ENCODE data around the gene PITX1.
"Not testable (repeated sequence)": the region's sequence is repeated elsewhere in the genome, so short reads cannot be mapped to it uniquely, and the experiment has no call there.

The PITX1 gene
- 0.04 to 0.12 reads per million in 2 experiments for total RNA-seq

- DNase-seq (ENCODE audit: low read depth): no peak
Measured at GRCh38 chr5:135033901-135034235, at the start of gene PITX1. Gene PITX1 (minus strand): TSS chr5:135034228. CDS start chr5:135033881, 347 bp downstream.

DNA sequence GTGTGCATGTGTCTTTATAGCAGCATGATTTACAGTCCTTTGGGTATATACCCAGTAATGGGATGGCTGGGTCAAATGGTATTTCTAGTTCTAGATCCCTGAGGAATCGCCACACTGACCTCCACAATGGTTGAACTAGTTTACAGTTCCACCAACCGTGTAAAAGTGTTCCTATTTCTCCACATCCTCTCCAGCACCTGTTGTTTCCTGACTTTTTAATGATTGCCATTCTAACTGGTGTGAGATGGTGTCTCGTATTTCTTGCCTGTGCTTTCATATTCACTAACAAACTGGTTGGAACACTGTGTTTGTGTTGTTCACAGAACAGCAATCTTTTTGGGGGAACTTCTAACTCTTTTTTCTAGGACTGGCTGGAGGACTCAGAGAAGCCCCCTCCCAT is 49.3 kb upstream of the PITX1 start:
- DNase-seq (ENCODE audit: low read depth): not testable (repeated sequence)

- no peak for DNase-seq (ENCODE audit: low read depth)
Measured at GRCh38 chr5:135081240-135081639, 47.2 kb upstream of the PITX1 start.

GRCh38 chr5:135079760-135080159 is 45.7 kb upstream of the PITX1 start:
- DNase-seq (ENCODE audit: low read depth): no peak

GRCh38 chr5:135079099-135079681 is 45.2 kb upstream of the PITX1 start:
- no peak for DNase-seq (ENCODE audit: low read depth)

GRCh38 chr5:135076801-135077200 is 42.8 kb upstream of the PITX1 start:
- DNase-seq (ENCODE audit: low read depth): no peak

DNA sequence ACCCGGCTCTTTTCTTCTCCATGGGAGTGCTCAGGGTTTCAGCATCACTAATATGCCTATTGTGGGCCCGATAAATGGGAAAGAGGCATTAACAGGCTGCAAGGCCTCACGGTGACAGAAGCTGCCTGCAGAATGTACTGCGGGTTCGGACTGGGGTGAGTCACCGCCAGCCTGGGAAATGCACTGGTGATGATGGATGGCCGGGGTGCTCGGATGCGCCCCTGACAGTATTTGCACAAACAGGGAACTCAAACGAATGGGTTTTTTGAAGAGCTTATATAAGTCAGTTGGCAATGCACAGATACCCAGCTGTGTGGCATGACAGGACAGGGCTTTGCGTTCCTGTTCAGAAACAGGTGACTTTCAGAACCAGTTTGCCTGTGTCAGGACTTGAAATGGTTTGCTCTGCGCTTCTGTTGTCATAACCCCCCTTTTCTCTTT is 42.0 kb upstream of the PITX1 start:
- no peak for DNase-seq (ENCODE audit: low read depth)

- DNase-seq (ENCODE audit: low read depth): no peak
Measured at GRCh38 chr5:135075621-135076020, 41.6 kb upstream of the PITX1 start.

DNA sequence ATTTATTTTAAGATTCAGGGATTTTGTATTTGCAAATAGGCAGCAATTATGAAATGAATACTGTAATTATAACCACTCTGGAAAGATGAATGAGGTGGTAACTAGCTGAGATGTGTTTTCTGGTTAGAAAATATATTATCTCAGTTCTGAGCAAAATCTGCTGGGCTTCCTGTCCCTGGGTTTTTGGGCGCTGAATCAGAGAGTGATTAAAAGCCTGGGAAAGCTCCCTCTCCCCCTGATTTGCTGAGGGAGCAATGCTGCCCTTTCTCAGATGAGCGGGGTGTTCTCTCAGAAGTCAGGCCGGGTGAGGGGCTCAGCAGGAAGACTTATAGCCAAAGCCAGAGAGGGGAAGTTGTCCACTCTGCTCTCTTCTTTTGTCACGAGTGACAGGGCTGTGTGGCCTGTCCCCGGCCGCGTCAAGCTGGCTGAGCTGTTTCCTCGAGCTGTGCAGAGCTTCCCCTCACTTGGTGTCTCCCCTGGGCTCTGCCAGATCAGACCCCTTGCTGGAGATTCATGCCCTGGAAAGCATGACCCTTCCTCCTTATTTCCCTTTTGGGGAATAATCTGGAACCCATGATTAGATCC is 39.8 kb upstream of the PITX1 start:
- no peak for DNase-seq (ENCODE audit: low read depth)

- DNase-seq (ENCODE audit: low read depth): no peak
Measured at GRCh38 chr5:135072387-135073281, 38.6 kb upstream of the PITX1 start.

DNA sequence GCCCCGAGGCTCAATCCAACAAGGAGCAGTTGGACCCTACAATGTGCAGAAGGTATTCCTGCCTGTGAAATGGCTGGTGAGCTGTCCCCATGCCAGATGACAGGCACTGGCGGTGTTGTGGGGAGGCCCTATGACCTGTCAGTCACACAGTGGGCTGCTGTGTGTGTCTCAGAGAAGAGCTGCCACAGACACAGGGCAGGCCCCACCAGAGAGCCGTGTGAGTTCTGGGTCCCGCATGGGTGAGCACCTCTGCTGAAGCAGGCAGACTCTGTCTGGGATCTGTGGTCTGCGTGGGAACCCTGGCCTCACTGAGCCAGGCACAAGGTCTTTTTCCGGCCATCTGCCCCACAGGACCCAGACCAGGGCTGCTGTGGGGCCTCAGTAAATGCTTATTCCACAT is 37.3 kb upstream of the PITX1 start:
- DNase-seq (ENCODE audit: low read depth): no peak

GRCh38 chr5:135069895-135070657 is 36.0 kb upstream of the PITX1 start:
- no peak for DNase-seq (ENCODE audit: low read depth)

DNA sequence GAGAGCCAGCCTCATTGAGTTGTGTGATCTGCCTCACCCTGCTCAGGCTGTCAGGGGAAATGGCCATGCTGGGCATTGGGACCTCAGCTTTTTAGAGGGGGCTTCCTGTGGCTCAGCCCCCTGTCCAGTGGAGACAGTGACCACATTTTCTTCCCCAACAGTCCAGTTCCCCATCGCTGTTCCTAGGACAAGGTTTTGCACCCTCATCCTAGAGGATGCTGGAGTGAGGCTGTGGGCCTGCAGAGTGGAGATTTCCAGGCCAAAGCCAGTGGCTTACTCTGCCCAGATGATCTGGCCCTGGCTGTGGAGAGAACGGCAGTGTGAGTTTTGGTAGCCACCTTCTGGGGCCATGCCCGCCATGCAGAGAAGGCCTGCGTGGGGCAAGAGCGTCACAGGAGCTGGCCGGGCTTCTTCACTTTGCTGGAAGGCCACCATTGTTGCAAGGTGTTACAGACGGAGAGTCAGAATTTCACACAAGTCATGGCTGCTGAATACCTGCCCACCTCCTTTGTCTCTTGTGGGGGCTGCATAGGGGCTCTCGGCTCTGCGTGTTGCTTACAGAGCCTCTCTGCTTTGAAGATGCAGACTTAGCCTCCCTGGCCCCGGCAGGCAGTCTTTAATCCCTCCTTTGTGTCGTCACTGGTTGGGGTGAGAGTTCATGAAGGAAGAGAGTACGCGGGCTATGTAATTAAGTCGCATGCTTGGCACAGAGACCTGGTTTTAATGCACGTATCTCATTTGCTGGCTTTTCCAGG is 35.2 kb upstream of the PITX1 start:
- DNase-seq (ENCODE audit: low read depth): no peak

DNA sequence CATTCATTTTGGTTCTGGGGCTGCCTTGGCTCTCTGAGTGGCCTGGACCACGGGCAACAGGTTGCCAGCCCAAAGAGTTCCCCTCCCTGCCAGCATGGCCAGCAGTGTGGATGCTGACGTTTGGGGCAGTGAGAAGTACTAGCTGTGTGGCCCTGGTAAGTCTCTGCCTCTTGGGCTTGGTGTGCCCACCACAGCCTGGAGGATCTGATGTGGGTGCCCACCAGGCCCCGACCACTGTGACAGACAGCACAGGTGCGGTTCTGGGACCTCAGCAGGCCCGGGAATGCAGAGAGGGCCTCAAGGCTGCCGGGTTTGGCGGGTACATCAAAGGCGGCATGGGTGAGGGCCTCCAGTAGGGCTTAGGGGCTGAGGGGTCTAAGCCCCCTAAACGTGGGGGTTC is 33.6 kb upstream of the PITX1 start:
- DNase-seq (ENCODE audit: low read depth): no peak

GRCh38 chr5:135066781-135067180 is 32.8 kb upstream of the PITX1 start:
- no peak for DNase-seq (ENCODE audit: low read depth)

- DNase-seq (ENCODE audit: low read depth): no peak
Measured at GRCh38 chr5:135065306-135066265, 31.6 kb upstream of the PITX1 start.

- DNase-seq (ENCODE audit: low read depth): no peak
Measured at GRCh38 chr5:135064235-135064570, 30.2 kb upstream of the PITX1 start.

DNA sequence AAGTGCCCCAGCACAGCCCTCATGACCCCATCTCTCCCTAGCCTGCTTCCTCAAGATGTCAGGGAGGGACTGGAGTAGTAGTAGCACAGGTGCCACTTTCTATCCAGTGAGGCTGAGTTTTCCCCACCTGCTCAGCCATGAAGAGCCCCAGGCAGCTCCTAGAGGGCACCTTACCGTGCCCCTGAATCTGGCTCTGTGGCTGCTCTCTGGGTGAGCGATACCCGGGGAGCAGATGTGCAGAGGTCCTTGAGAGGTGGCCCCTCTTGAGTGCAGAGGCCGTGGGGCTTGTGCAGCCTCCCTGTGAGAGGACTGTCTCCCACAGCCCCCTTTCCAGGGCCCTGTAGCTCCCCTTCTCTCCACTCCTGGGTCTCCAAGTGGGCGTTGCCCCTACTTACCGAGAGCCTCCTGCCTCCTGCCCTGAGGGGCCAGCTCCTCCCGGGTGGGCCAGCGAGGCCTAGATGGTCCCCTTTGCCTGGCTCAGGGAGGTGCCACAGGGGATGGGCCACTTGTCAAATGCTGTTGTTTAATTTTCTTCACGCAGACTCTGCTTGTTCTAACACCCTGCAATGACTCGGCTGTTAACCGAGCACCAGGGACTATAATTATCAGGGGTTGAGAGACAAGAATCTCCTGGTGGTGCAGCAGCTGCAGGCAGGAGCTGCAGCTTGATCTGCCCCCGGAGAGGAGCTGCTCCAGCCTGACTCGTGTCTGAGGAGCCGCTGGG is 29.6 kb upstream of the PITX1 start:
- no peak for DNase-seq (ENCODE audit: low read depth)

DNA sequence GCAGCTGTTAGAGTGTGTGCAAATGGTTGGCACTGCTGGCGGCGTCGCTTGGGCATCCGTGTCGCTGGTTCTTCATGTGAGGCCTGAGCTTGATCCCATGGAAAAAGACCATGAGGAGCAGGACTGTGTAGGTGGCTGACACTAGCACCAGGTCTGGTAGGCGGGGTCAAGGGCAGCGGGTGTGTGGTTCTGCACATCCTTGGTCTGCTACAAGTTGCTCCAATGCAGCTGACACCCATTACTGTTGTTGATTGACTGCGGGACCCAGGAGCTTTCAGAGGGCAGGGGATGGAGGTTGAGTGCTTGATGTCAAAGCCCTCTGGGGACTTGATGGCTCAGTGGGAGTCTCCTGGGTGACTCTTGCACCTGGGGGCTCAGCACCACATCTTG is 29.0 kb upstream of the PITX1 start:
- no peak for DNase-seq (ENCODE audit: low read depth)

Data from T follicular helper cell (primary cell).